ENCODE measurements around the gene PCBP3.

PCBP3 gene

DNA sequence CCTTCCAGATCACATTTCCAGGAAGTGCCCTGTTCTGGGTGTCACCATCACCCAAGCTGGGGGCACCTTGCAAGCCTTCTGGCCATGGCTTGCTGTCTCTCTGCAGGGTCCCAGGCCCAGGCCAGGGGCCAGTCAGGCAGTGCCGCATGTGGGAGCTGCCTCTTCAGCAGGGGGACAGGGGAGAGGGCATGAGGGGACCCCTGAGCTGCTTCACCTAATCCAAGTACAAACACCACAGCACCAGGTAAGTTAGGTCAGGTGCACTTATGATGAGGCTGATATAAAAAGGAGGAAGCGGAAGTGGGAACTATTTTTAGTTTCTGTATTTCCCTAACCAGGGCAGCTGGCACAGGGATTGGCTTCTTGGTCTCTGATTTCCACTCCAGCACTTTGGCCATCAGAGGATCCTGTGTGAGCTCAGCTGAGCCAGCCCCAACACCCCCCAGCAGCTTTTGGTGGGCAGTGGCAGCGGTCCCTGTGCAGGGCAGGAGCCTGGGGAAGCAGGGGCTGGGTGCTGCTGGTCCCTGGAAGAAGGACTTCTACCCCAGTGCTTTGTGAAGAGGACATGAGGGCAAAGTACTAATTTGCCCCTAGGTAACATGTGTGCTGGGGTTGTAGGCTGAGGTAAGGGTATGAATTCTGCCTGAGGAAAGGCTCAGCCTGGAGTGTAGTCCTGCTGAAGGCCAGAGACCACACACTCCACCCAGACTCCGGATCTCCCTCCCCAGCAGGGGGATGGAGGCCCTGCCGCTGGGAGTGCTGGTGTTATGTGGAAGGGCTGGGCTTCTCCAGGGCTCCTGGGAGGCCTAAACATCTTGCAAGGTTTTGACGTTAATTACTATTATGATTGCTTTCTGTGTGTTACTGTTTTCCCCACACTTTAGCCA, 3.3 kb upstream of the PCBP3 start:
- CTCF ChIA-PET: interaction anchor here (1.0 kb wide), 2 partner anchors 43 to 45 kb away, joined by 3 read pairs; no protein-coding TSS in a partner anchor
- no peak for DNase-seq (ENCODE audit: extremely low spot score)
- POLR2A ChIA-PET: no interaction called here

DNA sequence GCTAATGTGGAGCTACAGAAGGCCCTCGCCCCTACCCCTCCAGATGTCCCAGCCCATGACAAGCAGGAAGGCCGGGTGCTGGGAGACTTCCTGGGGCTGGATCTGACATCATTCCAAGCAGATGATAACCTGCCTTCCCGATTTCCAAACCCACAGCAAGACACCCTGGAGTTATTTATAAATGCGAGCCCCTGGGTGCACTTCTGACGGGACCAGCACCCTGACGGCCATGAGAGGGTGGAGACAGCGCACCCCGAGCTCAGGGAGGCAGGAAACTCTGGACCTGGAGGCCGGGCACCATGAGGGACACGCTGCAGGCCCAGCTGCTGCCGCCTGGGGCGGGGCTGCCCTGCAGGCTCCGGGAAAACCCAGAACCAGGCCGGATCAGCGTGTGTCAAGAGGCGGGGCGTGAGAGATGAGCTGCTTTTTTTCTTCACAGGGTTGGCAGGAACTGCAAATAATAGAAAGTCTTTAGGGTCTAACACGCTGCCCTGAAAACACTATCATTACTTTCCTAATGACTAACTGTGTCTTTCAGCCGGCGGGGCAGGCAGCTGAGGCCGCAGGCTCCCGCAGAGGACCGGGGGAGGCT, 2.5 kb upstream of the PCBP3 start:
- CTCF ChIA-PET: interaction anchor here (1.0 kb wide), 2 partner anchors 44 to 46 kb away, joined by 3 read pairs; no protein-coding TSS in a partner anchor
- DNase-seq (ENCODE audit: extremely low spot score): no peak
- TF ChIP-seq, protein P1, sequence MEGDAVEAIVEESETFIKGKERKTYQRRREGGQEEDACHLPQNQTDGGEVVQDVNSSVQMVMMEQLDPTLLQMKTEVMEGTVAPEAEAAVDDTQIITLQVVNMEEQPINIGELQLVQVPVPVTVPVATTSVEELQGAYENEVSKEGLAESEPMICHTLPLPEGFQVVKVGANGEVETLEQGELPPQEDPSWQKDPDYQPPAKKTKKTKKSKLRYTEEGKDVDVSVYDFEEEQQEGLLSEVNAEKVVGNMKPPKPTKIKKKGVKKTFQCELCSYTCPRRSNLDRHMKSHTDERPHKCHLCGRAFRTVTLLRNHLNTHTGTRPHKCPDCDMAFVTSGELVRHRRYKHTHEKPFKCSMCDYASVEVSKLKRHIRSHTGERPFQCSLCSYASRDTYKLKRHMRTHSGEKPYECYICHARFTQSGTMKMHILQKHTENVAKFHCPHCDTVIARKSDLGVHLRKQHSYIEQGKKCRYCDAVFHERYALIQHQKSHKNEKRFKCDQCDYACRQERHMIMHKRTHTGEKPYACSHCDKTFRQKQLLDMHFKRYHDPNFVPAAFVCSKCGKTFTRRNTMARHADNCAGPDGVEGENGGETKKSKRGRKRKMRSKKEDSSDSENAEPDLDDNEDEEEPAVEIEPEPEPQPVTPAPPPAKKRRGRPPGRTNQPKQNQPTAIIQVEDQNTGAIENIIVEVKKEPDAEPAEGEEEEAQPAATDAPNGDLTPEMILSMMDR (IDR thresholded peaks at IDR 0.05; ENCODE audit: control extremely low read depth, extremely low read depth, low read depth, missing control alignments): no peak
- POLR2A ChIA-PET: no interaction called here

More for the DNA sequence above, 3.3 kb upstream of the PCBP3 start:
- TF ChIP-seq, protein P1 (IDR thresholded peaks at IDR 0.05; ENCODE audit: control extremely low read depth, extremely low read depth, low read depth, missing control alignments): no peak

DNA sequence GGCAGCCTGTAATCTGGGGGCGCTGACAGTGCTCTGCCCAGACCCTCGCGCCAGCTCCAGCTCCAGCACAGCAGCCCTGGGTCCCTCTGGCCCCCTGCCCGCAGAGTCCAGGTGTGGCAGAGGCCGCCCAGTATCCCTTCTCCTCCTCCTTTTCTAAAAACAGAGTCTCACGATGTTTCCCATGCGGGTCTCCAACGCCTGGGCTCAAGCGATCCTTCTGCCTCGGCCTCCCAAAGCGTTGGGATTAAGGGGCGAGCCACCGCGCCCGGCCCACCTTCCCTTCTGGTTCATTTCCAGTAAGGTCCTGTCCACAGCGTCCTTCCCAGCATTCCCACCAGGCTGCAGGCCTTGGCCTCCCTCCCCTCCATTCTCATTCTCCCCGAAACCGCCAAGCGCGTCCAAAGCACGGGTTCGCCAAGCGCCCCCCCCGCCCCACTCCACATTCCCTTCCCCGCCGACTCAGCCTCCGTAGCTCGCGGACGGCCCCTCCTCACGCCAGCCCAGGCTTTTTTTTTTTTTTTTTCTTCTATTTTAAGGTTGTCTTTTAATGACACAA, 2.0 kb upstream of the PCBP3 start:
- CTCF ChIA-PET: interaction anchor here (1.0 kb wide), 2 partner anchors 44 to 46 kb away, joined by 3 read pairs; no protein-coding TSS in a partner anchor
- TF ChIP-seq, protein P1 (IDR thresholded peaks at IDR 0.05; ENCODE audit: control extremely low read depth, extremely low read depth, low read depth, missing control alignments): no peak
- DNase-seq (ENCODE audit: extremely low spot score): no peak
- POLR2A ChIA-PET: no interaction called here

DNA sequence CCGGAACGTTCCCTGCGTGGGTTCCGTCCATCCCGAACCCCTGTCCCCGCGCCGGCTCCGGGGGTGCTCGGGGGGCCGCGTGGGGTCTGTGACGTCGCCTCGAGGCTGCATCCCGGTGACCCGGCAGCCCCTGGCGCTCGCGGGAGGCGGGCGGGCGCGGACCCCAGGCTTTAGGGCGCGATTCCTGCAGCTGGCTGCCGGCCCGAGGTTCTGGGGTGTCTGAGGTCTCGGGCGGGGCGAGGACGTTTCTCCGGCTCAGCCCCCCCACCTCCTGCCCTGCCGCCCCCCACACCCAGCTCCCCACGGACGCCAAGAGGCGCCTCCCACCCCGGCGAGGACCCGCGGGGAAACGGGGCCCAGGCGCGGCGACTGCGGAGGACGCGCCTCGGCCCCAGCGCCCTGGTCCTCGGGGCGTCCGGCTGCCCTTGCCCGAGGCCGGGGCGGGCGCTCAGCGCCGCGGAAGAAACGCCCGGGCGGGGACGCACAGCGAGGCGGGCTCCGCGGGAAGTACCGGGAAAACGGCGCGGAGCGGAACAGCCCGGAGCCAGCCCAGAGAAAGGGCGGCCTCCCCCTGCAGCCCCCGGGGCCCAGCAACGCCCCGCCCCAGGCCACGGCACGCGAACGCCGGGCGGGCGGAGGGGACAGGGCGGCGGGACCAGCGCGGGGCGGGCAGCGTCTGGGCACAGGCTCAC, 1.3 kb upstream of the PCBP3 start:
- POLR2A ChIA-PET: interaction anchor here (0.6 kb wide), 1 partner anchor 19 kb away, joined by 3 read pairs; no protein-coding TSS in a partner anchor
- CTCF ChIA-PET: no interaction called here
- DNase-seq (ENCODE audit: extremely low spot score): no peak
- TF ChIP-seq, protein P1 (IDR thresholded peaks at IDR 0.05; ENCODE audit: control extremely low read depth, extremely low read depth, low read depth, missing control alignments): no peak

DNA sequence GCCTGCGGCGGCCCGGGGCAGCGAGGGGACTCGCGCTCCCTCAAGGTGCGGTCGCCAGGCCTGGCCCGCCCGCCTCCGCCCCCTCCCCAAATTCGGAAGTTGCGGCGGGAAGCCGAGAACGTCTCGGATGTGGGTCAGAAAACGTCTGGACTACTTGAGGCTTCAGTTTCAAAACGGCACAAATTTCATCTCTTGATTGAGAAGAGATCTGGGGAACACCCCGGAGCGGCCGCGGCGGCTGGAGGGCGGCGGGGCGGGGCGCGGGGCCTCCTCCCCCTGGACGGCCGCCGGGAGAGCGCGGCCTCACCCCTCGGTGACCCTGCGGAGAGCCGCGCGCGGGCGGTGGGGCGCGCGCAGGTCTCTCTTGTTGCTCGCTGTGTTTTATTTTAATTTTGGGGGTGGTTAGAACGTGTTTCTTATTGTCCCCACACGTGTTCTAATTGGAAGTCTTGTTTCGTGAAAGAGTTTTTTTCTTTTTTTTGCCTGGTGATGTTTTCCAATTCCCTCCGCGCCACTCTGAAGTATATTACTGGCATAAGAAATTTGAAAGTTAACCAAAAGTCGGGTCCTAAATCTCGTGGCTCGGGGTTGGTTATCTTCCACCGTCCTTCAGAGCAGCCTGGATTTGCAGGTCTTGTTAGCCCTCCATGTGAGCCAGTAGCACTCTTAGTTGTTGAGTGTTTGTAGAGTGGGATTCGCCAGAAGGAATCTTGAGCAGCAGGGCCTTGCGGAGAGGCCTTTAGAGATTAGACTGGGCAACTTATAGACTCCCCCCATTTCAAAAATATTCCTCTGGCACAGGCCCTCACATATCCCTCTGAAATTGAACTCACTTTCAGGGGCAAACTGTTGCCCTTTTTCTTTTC, 749 bp downstream of the PCBP3 start:
- CTCF ChIA-PET: no interaction called here
- POLR2A ChIA-PET: no interaction called here
- TF ChIP-seq, protein P1 (IDR thresholded peaks at IDR 0.05; ENCODE audit: control extremely low read depth, extremely low read depth, low read depth, missing control alignments): no peak

More for the DNA sequence above, 749 bp downstream of the PCBP3 start:
- no peak for DNase-seq (ENCODE audit: extremely low spot score)
